ENCODE measurements around the gene GAK.

- TF ChIP-seq REST (IDR thresholded peaks at IDR 0.05) (no peak), MAX (IDR thresholded peaks at IDR 0.05) (no peak), CTCF (IDR thresholded peaks at IDR 0.05; ENCODE audit: low read depth, low read length, missing input control) (no peak), RXRA (IDR thresholded peaks at IDR 0.05) (no peak), YY1 (IDR thresholded peaks at IDR 0.05) (no peak), TAF1 (conservative IDR thresholded peaks at IDR 0.05) (no peak), FOXA1 (IDR thresholded peaks at IDR 0.05) (no peak), EGR1 (IDR thresholded peaks at IDR 0.05; ENCODE audit: low read depth in 2 of 2) (no peak)
Measured at GRCh38 chr4:948101-948935, 16.2 kb upstream of the GAK start.
